Natural killer cell treated with Interleukin-12 subunit alpha and Interleukin-12 subunit beta and Interleukin-15 and Interleukin-18, amount 100 ng/mL, for 72 hours (primary cell): ENCODE measurements around the gene AK9. TPM values are rescaled to one million over a fixed set of nuclear protein-coding genes. Genes with fewer than 3 reads are reported as not detected.
A peak's percentile ranks its signal among the peaks of the same experiment; 100 is the strongest.

ENCODE experiments used
- ATAC-seq, 2 donors: fragments of 150-1000 bp; cut with Tn5 transposase in 1 of 2; sonication (Bioruptor Pico), chemical (Tn5 transposase) in 1 of 2; 2 replicates each; pipeline ENCODE4 v1.10.0; 2021
- DNase-seq: peaks from one replicate; pipeline ENCODE4 v3.0.0; 2022; ENCODE audit warnings: low spot score
- H3K27ac Mint-ChIP-seq, 2 donors: 1 replicate in 1 of 2; 2 replicates in 1 of 2; pipeline ENCODE4 v1.8.0; 2022; ENCODE audit warnings: mixed read lengths in 2 of 2, mild to moderate bottlenecking in 1 of 2, moderate library complexity in 1 of 2
- H3K27me3 Mint-ChIP-seq, 2 donors: 1 replicate in 1 of 2; 2 replicates in 1 of 2; pipeline ENCODE4 v1.8.0; 2022; ENCODE audit warnings: mixed read lengths in 2 of 2
- H3K36me3 Mint-ChIP-seq: one replicate; pipeline ENCODE4 v1.8.0; 2022; ENCODE audit warnings: mixed read lengths
- H3K4me1 Mint-ChIP-seq, 2 donors: 1 replicate in 1 of 2; 2 replicates in 1 of 2; pipeline ENCODE4 v1.8.0; 2022; ENCODE audit warnings: low read depth in 2 of 2, mixed read lengths in 2 of 2, mild to moderate bottlenecking in 1 of 2
- H3K4me3 Mint-ChIP-seq: one replicate; pipeline ENCODE4 v1.8.0; 2022; ENCODE audit warnings: mixed read lengths
- H3K9me3 Mint-ChIP-seq: 2 replicates; pipeline ENCODE4 v1.8.0; 2022; ENCODE audit warnings: mixed read lengths
- total RNA-seq, 2 donors: library from RNA; stranded (reverse); gene quantifications; one replicate each; pipeline ENCODE4 v1.2.3, GENCODE V29; 2022

Gene AK9
- total RNA-seq, 2 donors from 2014 or later: 7.3 to 8.4 TPM

DNA sequence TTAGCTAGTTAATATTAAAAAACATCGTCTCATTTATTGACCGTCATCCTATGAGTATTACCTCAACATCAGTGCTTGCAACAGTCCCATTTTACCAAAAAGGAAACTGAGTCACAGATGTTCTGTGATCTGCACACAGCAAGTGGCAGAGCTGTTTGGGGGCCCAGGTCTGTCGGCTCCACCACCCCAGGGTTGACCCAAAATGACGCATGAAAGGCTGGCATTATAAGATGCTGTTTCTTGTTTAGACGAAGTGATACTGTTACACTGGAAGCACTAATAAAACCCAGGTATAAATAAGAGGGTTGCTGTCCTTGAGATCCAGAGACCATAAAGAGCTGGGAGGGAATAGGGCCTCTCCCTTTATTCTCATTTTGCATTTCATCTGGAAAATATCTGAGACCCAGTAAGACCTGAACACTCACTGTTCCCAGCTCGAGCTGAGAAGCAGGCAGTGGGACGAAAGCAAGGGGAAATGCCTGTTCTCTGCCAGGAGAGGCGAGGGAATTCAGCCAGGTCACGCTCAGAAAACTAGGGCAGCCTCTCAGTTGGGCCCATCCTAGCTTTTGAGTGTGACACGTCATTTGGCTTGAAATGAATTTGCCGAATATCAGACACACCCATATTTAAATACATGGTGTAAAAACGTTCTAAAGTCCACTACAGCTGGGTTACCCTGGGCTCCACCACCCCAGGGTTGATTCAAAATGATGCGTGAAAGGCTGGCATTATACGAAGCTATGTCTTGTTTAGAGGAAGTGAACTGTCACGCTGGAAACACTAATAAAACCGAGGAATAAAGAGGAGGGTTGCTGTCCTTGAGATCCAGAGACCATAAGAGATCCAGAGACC lies 234.1 kb downstream of the AK9 start:
- H3K4me3 Mint-ChIP-seq: peak overlapping the region; percentile 28
- no peak for ATAC-seq
- no peak overlapping the region for H3K27ac Mint-ChIP-seq
- peaks cover 3% of the 10 kb centered on the region for H3K36me3 Mint-ChIP-seq
- DNase-seq: no peak
- peaks cover 0 to 4% of the 10 kb centered on the region in 2 donors for H3K27me3 Mint-ChIP-seq
- H3K4me1 Mint-ChIP-seq: peaks cover 28 to 40% of the 10 kb centered on the region in 2 donors
- no peaks in the 10 kb centered on the region for H3K9me3 Mint-ChIP-seq

DNA sequence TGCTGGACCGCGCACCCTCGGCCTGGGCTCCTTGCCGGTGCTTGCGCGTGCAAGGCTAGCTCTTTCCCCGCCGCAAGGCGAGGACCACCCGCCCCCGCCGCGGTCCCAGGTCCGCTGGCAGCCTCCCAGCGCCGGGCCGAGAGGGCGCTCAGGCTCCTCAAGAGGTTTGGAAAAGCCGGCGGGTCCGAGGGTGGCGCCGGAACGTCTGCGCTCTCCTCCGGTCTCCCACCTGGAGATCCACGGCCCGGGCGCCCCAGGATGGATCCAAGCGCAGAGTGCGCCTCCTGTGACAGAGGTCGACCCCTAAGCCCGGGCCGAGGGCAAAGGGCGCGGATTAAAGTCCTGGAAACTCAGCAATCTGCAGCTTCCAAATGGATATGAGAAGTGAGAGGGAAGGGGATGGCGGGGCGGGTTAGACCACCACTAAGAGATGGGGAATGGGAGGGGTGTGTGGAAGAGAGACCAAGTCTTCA lies 234.9 kb downstream of the AK9 start:
- no peaks in the 10 kb centered on the region for H3K36me3 Mint-ChIP-seq
- no peak for ATAC-seq
- peak overlapping the region; percentile 94 for H3K4me3 Mint-ChIP-seq
- DNase-seq: no peak
- no peaks in the 10 kb centered on the region for H3K9me3 Mint-ChIP-seq
- no peak overlapping the region for H3K27ac Mint-ChIP-seq
- peaks cover 28 to 40% of the 10 kb centered on the region in 2 donors for H3K4me1 Mint-ChIP-seq
- H3K27me3 Mint-ChIP-seq: peaks cover 0 to 4% of the 10 kb centered on the region in 2 donors

DNA sequence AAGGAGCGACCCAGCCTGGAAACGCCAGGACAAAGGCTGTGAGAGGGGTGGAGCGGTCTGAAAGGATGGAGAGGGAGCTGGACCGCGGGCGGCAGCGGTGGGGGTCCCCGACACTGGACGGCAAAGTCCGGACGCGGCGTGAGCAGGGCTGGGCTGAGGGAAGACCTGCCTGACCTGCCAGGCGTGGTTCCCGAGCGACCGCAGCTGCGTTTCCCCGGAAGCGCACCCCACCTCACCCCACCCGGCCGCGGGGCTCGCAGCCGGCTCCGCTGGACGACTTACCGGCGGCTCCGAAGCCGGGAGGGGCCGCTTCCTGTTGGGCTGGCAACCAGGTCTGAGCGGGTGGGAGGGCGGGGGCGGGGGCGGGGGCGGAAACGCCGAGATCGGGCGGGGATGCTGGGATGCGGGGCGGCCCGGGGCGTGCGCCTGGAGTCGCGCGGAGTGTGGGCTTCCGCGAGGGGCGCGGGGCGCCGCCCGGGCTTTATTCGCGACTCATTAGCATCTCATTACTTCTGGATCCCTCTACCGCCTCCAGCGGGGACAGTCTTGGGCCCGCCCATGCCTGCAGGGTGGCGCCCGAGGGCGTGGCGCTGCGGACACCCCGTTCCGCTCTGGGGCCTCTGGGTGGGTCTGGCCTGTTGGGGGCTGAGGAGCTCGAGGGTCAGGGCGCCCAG lies 235.4 kb downstream of the AK9 start, which contains the start of gene MICAL1:
Gene MICAL1, minus strand, starts transcription at position 336 of the 674 bp plus-strand sequence. CDS start 1,576 bp downstream, outside the sequence.
- DNase-seq (peak; percentile 77), ATAC-seq (peak; percentile 78 to 86)
- H3K4me3 Mint-ChIP-seq: peak within 1 kb of the TSS; percentile 94
- no peaks in the 10 kb centered on the region for H3K36me3 Mint-ChIP-seq
- peaks cover 0 to 4% of the 10 kb centered on the region in 2 donors for H3K27me3 Mint-ChIP-seq
- H3K27ac Mint-ChIP-seq: peak within 1 kb of the TSS; percentile 74 to 90
- peaks cover 28 to 43% of the 10 kb centered on the region in 2 donors for H3K4me1 Mint-ChIP-seq
- H3K9me3 Mint-ChIP-seq: no peaks in the 10 kb centered on the region

DNA sequence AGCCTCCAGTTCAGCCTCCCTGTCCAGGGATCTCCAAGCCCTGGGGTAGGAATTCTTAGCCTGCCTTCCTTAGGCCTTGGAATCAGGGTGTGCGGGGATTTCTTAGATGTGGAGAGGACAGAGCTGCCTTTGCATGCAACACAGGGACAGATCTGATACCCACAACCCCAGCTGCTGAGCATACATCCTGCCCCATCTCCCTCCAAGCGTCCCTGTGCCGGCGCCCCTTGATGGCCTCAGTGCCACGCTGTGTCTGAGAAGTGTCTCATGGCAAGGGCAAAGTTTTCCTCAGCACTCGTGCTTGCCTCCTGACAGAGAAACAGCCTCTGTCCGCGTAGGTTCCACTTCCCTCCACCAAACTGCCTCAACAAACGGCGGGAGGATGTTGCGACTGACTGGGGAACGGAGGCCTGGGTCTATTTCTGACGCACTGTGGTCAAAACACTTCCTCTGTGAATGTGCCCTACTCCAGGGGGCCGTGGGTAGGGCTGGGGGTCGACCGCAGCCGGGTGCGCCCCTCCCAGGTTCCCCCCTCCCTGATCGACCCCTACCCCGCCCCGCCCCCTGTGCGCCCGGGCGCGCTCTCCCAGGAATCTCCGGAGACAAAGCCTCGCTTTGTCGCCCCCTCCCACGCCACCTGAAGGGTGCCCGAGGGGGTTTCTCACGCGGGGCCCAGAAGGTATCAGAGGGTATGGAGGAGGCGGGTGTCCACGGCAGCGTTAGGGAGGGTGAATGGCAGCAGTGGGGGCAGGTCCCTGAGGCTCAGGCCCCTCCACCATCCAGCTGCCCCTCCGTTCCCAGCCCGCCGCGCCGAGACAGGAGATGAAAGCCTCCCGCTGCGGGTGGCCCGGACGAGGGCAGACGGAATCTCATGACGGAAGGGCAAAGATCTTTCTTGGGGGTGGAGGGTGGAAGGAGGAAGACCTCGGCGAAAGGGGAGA lies 236.2 kb downstream of the AK9 start:
- peaks cover 32 to 49% of the 10 kb centered on the region in 2 donors for H3K4me1 Mint-ChIP-seq
- no peaks in the 10 kb centered on the region for H3K9me3 Mint-ChIP-seq
- peak overlapping the region; percentile 94 for H3K4me3 Mint-ChIP-seq

DNA sequence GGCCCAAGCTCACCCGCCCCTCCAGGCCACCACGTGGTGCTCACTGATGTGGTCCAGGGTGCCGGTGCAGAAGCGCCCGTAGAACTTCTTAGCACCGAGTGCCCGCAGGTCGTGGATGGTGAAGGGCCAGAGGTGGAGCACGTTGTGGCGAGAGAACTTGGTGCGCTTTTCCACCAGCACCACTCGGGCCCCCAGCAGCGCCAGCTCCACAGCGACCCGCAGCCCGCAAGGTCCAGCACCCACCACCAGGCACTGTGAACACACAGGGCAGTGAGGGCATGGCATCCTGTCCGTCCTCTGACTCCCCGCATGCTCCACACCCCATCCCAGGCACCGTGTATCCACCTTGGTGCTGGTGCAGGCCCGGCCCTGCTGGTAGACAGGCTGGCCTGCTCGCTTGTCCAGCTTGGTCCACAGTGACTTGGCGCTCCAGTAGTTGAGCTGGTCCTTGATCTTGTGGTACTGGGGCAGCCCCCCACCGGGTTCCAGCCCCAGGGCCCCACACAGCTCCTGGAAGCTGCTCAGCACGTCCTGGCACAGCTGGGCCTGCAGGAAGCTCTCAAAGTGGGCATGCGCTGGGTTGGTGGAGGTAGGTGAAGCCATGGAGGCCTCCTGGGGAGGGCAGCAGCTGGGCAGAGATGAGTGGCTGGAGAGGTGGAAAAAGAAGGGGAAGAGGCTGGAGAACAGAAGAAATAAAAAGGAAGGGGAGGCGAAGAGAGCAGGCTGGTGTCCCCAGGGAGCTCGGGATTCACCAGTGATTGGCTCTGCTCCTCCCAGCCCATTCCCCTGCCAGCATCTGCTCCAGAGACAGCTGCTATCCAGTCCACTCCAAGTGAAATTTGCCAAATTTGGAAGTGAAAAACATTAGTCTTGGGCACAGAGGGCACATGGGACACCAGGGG lies 237.2 kb downstream of the AK9 start:
- peak overlapping the region; percentile 74 to 90 for H3K27ac Mint-ChIP-seq
- no peaks in the 10 kb centered on the region for H3K9me3 Mint-ChIP-seq
- DNase-seq (no peak), ATAC-seq (no peak)
- H3K27me3 Mint-ChIP-seq: peaks cover 0 to 4% of the 10 kb centered on the region in 2 donors
- no peaks in the 10 kb centered on the region for H3K36me3 Mint-ChIP-seq
- peaks cover 31 to 45% of the 10 kb centered on the region in 2 donors for H3K4me1 Mint-ChIP-seq
- H3K4me3 Mint-ChIP-seq: peak overlapping the region; percentile 94

More for the DNA sequence above, 236.2 kb downstream of the AK9 start:
- peak; percentile 81 for DNase-seq
- ATAC-seq: peak; percentile 58 to 68
- Mint-ChIP-seq H3K36me3 (no peaks in the 10 kb centered on the region), H3K27ac (peak overlapping the region; percentile 74 to 90), H3K27me3 (peaks cover 0 to 4% of the 10 kb centered on the region in 2 donors)

DNA sequence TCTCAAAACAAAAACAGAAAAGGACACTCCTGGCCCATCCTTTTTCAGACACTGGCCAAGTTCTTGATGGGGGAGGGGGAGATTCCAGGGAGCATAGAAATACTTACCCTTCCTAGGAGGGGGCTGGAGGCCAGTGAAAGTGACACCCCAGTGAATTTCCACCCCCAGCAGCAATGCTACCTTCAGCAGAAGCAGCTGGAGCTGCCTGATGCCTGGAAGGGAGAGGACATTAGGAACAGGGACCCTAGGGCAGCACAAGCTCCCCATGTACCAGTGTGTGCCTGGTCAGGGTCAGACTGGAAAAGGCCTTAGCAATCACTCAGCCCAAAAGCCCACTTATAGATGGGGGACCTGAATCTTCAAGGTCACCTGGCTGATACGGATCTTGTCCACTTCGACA lies 237.8 kb downstream of the AK9 start:
- Mint-ChIP-seq H3K9me3 (no peaks in the 10 kb centered on the region), H3K4me3 (no peak overlapping the region), H3K36me3 (no peaks in the 10 kb centered on the region), H3K27ac (no peak overlapping the region), H3K4me1 (peaks cover 26 to 43% of the 10 kb centered on the region in 2 donors), H3K27me3 (peaks cover 0 to 4% of the 10 kb centered on the region in 2 donors)
- no peak for ATAC-seq
- no peak for DNase-seq

DNA sequence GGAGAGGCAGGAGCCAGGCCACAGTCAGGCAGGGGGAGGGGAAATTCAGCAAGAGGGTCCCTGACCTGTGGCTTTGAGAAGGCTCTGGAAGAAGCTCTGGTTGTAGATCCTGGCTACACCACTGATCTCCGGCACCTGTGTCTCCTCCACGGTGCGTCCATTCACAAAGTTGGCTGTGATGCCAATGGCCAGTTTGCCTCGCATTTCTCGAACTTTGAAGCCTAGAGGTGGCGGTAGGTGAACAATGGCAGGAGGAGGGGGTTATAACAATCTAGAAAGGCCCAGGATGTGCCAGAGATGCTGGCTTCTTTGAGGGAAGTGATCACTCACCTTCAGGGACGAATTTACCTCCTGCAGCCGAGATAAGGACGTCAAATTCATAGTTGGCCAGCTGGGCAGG lies 238.8 kb downstream of the AK9 start:
- no peaks in the 10 kb centered on the region for H3K9me3 Mint-ChIP-seq
- peaks cover 0 to under 1% of the 10 kb centered on the region in 2 donors for H3K27me3 Mint-ChIP-seq
- no peaks in the 10 kb centered on the region for H3K36me3 Mint-ChIP-seq
- H3K4me3 Mint-ChIP-seq: no peak overlapping the region
- peak overlapping the region in 1 of 2 donors; percentile 33 for H3K27ac Mint-ChIP-seq
- H3K4me1 Mint-ChIP-seq: peaks cover 18 to 38% of the 10 kb centered on the region in 2 donors
- no peak for ATAC-seq
- DNase-seq: no peak

DNA sequence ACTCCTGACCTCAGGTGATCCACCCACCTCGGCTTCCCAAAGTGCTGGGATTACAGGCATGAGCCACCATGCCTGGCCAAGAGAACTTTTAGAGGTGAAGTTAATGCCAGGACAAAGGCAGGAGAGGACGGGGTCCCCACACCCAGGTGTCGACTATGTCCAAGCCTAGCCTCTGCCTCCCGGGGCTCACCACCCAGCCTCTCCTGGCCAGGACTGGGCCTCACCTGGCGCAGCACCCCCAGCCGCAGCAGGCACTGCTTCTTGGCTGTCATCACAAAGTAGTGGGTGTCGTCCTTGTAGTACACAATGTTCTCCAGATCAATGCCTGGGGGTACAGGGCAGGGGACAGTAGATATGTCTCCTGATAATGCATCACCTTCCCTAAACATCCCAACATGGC lies 239.6 kb downstream of the AK9 start:
- no peaks in the 10 kb centered on the region for H3K27me3 Mint-ChIP-seq
- peaks cover 18 to 33% of the 10 kb centered on the region in 2 donors for H3K4me1 Mint-ChIP-seq
- ATAC-seq: no peak
- H3K9me3 Mint-ChIP-seq: no peaks in the 10 kb centered on the region
- H3K36me3 Mint-ChIP-seq: no peaks in the 10 kb centered on the region
- no peak overlapping the region for H3K27ac Mint-ChIP-seq
- no peak overlapping the region for H3K4me3 Mint-ChIP-seq
- DNase-seq: no peak

DNA sequence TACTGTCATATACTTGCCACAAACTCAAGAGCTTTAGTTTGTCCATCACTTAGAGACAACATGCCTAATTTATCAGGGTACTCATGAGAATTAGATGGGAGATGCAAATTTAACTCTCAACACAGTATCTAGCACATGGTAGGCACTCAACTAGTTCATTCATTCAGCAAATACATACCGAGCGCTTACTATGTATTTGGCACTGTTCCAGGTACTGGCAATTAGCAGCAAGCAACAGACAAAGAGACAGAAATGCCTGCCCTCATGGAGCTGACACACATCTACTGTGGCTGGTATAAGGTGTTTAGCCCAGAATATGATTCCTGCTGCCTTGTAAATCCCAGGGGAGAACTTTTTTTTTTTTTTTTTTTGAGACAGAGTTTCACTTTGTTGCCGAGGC lies 240.2 kb downstream of the AK9 start:
- Mint-ChIP-seq H3K27me3 (no peaks in the 10 kb centered on the region), H3K4me1 (peaks cover 18 to 33% of the 10 kb centered on the region in 2 donors), H3K27ac (no peak overlapping the region), H3K4me3 (no peak overlapping the region), H3K36me3 (no peaks in the 10 kb centered on the region), H3K9me3 (no peaks in the 10 kb centered on the region)
- ATAC-seq: no peak
- no peak for DNase-seq

DNA sequence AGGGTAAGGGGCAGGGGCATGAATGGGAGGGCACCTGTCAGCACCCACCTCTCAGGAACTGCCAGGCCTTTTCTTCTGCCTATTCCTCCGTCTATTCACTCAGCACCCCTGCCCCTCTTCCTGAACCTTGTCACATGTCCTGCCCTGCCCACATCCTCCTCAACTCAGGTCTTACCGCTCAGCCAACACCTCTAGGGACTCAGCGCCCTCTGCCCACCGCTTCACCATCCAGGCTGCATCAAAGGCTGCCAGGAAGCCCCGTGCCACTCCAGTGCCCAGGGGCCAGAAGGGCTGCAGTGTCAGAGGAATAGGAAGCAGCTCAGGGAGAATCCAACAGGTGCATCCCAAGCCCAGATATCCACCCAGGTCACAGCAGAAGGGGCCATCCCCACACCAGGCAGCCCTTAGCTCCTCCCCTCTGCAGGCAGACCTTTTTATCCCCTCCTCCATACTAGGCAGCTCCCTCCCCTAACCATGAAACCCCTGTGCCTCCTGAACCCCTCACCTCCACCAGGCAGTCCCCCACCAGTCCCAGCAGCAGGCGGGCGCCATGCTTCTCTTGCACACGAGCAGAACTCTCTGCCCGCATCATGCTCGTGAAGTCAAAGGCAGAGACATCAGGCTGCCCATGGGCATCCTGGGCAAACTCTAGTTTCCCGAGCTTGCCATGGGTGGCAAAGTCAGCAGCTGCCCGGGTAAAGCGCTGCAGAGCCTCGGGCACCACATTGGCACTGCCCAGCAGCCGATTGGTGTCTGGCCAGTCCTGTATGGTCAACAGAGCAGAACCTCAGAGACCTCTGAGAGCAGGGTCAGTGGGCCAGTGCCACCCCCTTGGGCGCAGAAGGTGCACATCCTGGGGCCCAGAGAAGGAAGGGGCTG lies 241.0 kb downstream of the AK9 start:
- H3K27me3 Mint-ChIP-seq: no peaks in the 10 kb centered on the region
- H3K4me1 Mint-ChIP-seq: peaks cover 18 to 29% of the 10 kb centered on the region in 2 donors
- no peaks in the 10 kb centered on the region for H3K36me3 Mint-ChIP-seq

DNA sequence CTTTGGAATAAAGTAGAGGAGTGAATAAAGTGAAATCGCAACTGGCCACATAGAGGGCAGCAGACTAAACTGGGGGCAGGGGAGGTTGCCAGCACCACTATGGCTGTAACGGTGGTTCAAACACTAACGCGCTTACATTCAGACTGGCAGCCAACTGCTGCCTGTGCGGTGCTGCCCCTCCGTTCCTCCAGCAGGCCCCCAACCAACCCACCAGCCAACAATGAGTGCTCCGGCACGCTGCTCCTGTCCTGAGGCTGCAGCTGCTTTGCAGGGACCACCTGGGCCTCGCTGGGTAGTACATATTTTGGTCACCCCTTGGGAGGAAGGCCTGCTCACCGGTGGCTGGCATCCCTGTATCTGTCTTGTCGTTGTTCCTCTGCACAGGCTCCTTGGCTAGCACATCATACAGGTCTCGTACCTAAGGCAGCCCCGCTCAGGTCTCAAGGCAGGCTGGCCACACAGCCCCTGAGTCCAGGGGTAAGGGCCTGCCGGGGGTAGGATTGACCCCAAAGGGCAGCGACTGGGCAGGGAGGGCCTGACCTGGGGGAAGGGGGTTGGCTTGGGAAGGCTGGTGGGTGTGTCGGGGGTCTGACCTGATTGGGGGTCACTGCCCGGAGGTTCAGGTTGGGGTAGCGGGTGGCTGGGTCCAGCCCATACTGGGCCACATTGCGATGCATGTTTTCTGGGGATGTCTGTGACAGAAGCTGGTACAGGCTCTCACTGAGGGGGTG lies 241.8 kb downstream of the AK9 start:
- Mint-ChIP-seq H3K27me3 (no peaks in the 10 kb centered on the region), H3K4me3 (no peak overlapping the region), H3K27ac (no peak overlapping the region), H3K36me3 (no peaks in the 10 kb centered on the region), H3K4me1 (peaks cover 12 to 24% of the 10 kb centered on the region in 2 donors), H3K9me3 (no peaks in the 10 kb centered on the region)
- no peak for DNase-seq
- peak in 1 of 2 donors; percentile 2 for ATAC-seq

More for the DNA sequence above, 241.0 kb downstream of the AK9 start:
- Mint-ChIP-seq H3K9me3 (no peaks in the 10 kb centered on the region), H3K27ac (no peak overlapping the region), H3K4me3 (peak overlapping the region; percentile 10)
- ATAC-seq: peak; percentile 34 to 56
- no peak for DNase-seq
